NCI-H2029 (cell line): ENCODE measurements around the gene PLG.
"Not testable (repeated sequence)": the region's sequence is repeated elsewhere in the genome, so short reads cannot be mapped to it uniquely, and the experiment has no call there.

Experiments
- DNase-seq: peaks from one replicate; lab custom pipeline; 2025; lab: John Stamatoyannopoulos, UW

The PLG gene

GRCh38 chr6:160704688-160705087 is 2.6 kb downstream of the PLG start:
- DNase-seq = not testable (repeated sequence)

- DNase-seq = not testable (repeated sequence)
Measured at GRCh38 chr6:160708993-160709392, 6.9 kb downstream of the PLG start.

GRCh38 chr6:160714731-160715316 is 12.8 kb downstream of the PLG start:
- no peak for DNase-seq

GRCh38 chr6:160730911-160731310 is 28.9 kb downstream of the PLG start:
- DNase-seq = no peak

DNA sequence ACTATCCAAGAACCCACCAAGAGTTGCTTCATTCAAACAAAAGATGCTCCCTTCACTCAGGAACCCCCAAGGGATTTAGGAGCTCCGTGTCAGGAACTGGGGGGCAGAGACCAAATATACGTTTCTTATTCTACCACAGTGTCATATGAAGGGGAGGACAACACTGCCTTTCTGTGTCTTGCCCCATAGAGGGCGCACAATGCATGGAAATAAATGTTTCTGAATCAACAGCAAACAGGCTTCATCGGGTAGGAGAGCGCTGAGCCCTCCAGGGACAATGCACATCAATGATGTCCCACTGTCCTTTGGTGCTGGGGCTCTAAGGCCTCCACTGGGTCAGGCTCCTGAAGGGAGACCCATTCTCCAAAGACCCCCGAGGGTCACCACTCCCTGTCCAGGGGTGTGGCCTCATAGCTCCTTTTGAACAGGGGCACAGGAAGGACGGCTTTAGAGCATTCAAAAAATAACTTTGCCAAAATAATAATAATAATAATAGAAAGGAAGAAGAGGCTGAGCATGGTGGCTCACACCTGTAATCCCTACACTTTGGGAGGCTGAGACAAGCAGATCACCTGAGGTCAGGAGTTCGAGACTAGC is 31.1 kb downstream of the PLG start:
- peak; percentile 22 for DNase-seq

DNA sequence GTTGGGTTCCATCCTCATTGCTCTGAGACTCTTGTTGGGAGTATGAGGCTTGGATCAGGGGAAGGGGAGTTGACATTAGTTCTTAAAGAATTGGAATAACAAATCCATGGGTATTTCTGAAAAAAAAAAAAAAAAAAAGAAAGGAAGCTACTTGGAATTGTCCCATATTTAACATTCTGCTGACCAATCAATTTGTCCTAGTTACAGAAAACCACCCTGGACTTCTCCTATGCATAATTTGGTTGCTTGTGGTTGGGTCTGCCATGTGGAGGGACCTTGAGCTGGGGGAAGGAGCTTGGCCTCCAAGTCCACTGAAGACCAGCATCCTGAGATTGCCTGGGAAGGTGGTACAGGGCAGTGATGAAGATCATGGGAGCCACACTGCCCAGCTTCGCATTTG is 32.6 kb downstream of the PLG start:
- no peak for DNase-seq

- no peak for DNase-seq
Measured at GRCh38 chr6:160735523-160735922, 33.5 kb downstream of the PLG start.

GRCh38 chr6:160737934-160738333 is 35.9 kb downstream of the PLG start:
- no peak for DNase-seq

DNA sequence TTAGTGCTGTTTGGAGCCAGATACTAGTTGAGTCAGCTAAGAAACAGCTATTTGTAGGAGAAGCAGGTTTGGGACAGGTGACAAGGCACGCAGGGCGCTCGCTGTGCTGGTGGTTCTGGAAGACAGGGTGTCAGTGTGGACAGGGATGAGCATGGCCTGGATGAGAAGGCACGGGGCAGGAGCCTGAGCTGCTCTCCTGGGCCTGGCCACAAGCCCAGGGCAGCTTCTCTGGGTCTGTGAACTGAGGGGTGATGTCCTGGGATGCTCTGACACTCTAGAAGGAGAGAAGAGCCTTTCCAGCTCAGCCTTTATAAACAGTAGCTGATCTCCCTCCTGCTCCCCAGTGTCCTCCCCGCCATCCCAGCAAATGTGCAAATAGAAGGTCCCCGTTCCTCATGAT is 37.9 kb downstream of the PLG start:
- no peak for DNase-seq

DNA sequence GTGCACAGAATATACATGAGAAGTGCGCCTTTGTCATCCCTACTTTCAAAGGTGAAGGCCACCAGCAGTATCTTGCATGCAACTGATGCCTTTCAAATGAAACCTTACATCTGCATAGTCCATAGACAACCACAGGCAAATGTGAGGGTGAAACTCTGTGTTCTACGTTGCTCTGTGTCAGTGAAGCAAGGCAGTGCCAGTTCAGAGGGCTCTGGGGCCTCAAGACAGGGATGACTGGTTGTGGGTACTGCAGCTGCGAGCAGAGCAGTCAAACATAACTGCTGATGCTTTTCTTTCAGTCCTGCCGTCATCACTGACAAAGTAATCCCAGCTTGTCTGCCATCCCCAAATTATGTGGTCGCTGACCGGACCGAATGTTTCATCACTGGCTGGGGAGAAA is 39.0 kb downstream of the PLG start:
- not testable (repeated sequence) for DNase-seq

- no peak for DNase-seq
Measured at GRCh38 chr6:160742090-160742489, 40.0 kb downstream of the PLG start.

- no peak for DNase-seq
Measured at GRCh38 chr6:160750276-160750689, 48.2 kb downstream of the PLG start.

DNA sequence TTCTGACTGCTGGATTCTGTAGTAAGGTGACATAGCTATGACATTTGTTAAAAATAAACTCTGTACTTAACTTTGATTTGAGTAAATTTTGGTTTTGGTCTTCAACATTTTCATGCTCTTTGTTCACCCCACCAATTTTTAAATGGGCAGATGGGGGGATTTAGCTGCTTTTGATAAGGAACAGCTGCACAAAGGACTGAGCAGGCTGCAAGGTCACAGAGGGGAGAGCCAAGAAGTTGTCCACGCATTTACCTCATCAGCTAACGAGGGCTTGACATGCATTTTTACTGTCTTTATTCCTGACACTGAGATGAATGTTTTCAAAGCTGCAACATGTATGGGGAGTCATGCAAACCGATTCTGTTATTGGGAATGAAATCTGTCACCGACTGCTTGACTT is 51.2 kb downstream of the PLG start:
- not testable (repeated sequence) for DNase-seq

DNA sequence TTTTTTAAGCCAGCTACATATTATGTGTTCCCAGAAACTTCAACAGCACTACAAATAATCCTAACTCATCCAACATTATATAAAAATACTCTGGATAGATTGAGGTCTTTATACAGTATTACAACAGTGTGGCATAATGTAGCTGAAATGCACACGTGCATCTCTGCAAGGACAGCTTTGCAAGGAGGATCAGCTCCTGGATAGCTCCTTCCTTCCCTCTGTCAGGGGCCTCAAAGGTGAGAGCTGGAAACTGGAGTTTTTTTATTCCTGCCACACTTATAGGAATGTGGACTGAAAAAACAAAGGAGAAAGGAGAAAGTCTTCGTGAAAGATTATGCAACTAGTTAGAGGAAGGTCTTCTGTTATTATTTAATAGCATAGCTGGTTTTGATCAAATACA is 53.1 kb downstream of the PLG start:
- no peak for DNase-seq

DNA sequence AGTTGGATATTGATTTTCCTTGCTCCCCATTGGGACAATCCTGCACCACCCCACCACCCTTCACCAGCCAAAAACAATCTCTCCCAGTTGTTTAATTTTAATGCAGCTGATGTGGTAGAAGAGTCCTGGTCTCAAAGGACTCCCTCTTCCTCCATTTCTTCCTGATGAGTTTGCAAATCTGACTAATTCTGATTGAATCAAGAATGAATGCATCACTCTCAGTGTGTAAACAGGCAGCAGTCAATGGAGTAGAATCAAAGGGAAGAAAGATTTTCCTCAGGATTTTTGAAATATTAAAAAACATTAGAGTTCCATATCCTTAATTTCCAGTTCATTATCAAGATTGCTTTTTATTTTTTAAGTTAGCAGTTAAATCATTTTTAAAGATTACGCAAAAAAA is 54.0 kb downstream of the PLG start:
- DNase-seq = no peak

GRCh38 chr6:160756871-160757270 is 54.8 kb downstream of the PLG start:
- no peak for DNase-seq

GRCh38 chr6:160764847-160765246 is 62.8 kb downstream of the PLG start:
- DNase-seq = no peak

DNA sequence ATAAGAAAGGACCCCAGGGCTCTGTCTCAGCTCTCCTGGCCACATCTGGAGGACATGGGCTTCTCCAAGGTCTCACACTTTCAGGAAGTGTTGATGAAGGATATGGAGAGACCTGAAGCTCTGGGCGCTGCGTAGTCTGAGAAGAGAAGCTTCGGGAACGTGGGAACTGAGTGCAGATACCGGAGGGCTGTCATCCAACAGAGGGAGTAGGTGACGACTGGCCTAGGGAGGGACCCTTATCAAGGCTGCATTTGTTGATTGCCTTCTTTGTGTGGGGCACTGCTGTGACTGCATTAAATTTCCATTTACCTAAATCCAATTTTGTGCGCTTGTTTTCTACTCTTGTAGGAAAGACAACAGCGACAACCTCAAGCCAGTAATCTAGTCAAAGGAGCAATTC is 63.4 kb downstream of the PLG start:
- no peak for DNase-seq

- DNase-seq = no peak
Measured at GRCh38 chr6:160766657-160766988, 64.6 kb downstream of the PLG start.

DNA sequence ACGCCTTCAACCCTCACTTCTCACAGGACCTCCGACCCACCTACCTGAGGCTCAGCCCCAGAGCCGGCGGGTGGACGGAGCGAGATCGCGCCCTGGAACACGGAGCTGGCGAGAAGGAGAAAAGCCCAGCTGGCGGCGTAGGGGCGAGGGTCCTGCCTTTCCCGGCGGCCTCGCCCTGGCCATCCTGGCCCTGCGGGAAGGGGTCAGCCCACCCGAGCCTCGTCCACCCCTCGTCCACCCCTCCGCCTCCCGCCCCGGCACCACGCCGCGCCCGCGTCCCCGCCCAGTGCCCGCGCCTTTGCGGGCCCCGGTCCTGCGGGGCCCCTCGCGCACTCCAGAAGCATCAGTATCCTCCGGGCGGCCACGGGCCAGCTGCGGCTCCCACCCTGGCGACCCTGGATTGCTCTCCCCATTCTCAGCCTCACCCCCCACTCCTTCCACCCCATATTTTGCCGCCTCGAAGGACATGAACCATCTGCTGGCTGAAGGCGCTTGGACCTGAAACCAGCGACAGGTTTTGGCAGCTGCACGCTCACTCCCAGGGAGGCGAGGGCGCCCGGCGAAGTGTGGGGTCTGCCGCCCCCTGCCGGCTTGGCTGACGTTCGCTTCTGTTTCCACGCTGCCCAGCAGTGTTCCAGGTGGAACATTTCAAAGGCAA is 65.1 kb downstream of the PLG start:
- no peak for DNase-seq

- DNase-seq = no peak
Measured at GRCh38 chr6:160767647-160768019, 65.6 kb downstream of the PLG start.

- DNase-seq = no peak
Measured at GRCh38 chr6:160768101-160768500, 66.1 kb downstream of the PLG start.

DNA sequence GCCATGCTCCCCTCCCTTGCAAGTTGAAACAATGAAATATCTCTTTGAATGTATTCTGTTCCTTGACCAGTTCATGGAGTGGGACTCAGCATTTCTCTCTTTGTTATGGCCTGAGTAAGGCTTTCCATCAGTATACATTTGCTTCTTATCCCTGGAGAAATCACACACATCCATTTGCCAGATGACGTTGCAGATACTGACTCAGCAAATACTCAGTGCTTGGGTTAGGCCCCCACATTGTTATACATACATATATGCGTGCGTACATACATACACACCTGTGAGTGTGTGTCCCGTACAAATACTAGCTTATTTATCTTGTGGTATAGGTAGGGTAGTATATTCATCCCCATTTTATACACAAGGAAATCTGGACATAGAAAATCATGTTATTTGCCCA is 72.4 kb downstream of the PLG start:
- no peak for DNase-seq
